T-helper 1 cell (primary cell): Measurements from ENCODE around the gene TRIP10.
A peak's percentile ranks its signal among the peaks of the same experiment; 100 is the strongest.
"Not testable (repeated sequence)": the region's sequence is repeated elsewhere in the genome, so short reads cannot be mapped to it uniquely, and the experiment has no call there.

ENCODE experiments used
- DNase-seq, 5 donors: peaks; one replicate each; pipeline ENCODE4 v3.0.0-alpha.2; 2012 to 2020
- total RNA-seq, 4 donors: gene quantifications; one replicate each; lab custom pipeline; 2026; lab: John Stamatoyannopoulos, UW

Gene TRIP10
- 2.0 to 2.7 (median 2.2) reads per million in 4 donors for total RNA-seq

GRCh38 chr19:6739390-6739882 lies at the start of gene TRIP10:
Gene TRIP10 (plus strand): TSS chr19:6739680. CDS start chr19:6739762, 82 bp downstream.
- DNase-seq = peak; percentile 68 to 82 (median 73)

- DNase-seq = no peak
Observed at GRCh38 chr19:6690160-6690885, 49.2 kb upstream of the TRIP10 start.

- DNase-seq = no peak
Observed at GRCh38 chr19:6691342-6691741, 48.1 kb upstream of the TRIP10 start.

GRCh38 chr19:6692027-6692426 lies 47.5 kb upstream of the TRIP10 start:
- DNase-seq = no peak

- no peak for DNase-seq
Observed at GRCh38 chr19:6693056-6693471, 46.4 kb upstream of the TRIP10 start.

GRCh38 chr19:6693681-6694080 lies 45.8 kb upstream of the TRIP10 start:
- no peak for DNase-seq

GRCh38 chr19:6694147-6694815 lies 45.2 kb upstream of the TRIP10 start:
- no peak for DNase-seq

- DNase-seq = no peak
Observed at GRCh38 chr19:6696239-6696820, 43.1 kb upstream of the TRIP10 start.

- no peak for DNase-seq
Observed at GRCh38 chr19:6697291-6697690, 42.2 kb upstream of the TRIP10 start.

GRCh38 chr19:6699935-6700334 lies 39.5 kb upstream of the TRIP10 start:
- no peak for DNase-seq

GRCh38 chr19:6700586-6701316 lies 38.7 kb upstream of the TRIP10 start:
- no peak for DNase-seq

- no peak for DNase-seq
Observed at GRCh38 chr19:6705931-6706632, 33.4 kb upstream of the TRIP10 start.

- DNase-seq = no peak
Observed at GRCh38 chr19:6706633-6706958, 32.9 kb upstream of the TRIP10 start.

GRCh38 chr19:6707011-6707657 lies 32.3 kb upstream of the TRIP10 start:
- DNase-seq = no peak

GRCh38 chr19:6707658-6708018 lies 31.8 kb upstream of the TRIP10 start:
- no peak for DNase-seq

- DNase-seq = no peak
Observed at GRCh38 chr19:6708346-6708745, 31.1 kb upstream of the TRIP10 start.

GRCh38 chr19:6708913-6709312 lies 30.6 kb upstream of the TRIP10 start:
- not testable (repeated sequence) for DNase-seq

- DNase-seq = no peak
Observed at GRCh38 chr19:6709549-6709948, 29.9 kb upstream of the TRIP10 start.

GRCh38 chr19:6710273-6711077 lies 29.0 kb upstream of the TRIP10 start:
- no peak for DNase-seq

- no peak for DNase-seq
Observed at GRCh38 chr19:6711078-6711361, 28.5 kb upstream of the TRIP10 start.

- no peak for DNase-seq
Observed at GRCh38 chr19:6711605-6712004, 27.9 kb upstream of the TRIP10 start.
